ENCODE results near the gene FAM199X. TPM values are rescaled to one million over a fixed set of nuclear protein-coding genes. Genes with fewer than 3 reads are reported as not detected.

The FAM199X gene
- total RNA-seq, 1 experiment from 2014 or later, result 31.9 TPM

DNA sequence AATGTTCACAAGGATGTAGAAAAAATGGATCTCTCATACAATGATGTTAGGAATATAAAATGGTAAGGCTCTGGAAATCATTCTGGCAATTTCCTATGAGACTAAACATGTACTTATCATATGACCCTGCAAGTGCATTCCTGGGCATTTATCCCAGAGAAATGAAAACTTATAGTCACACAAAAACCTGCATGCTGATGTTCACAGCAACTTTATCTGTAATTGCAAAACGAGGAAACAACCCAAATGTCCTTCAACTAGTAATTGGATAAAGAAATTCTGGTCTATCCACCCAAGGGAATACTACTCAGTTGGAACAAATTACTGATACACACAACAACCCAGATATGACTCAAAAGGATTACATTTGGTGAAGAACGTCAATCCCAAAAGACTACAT, 39.4 kb upstream of the FAM199X start:
- Mint-ChIP-seq H3K4me3 (ENCODE audit: low read depth, unreplicated experiment) (no peak overlapping the region), H3K4me1 (ENCODE audit: low read depth, unreplicated experiment) (no peaks in the 10 kb centered on the region), H3K9me3 (ENCODE audit: low read depth, unreplicated experiment) (no peaks in the 10 kb centered on the region), H3K36me3 (ENCODE audit: insufficient read depth, unreplicated experiment) (no peaks in the 10 kb centered on the region), H3K27me3 (ENCODE audit: unreplicated experiment) (no peaks in the 10 kb centered on the region), H3K27ac (ENCODE audit: unreplicated experiment) (no peak overlapping the region)
- intact Hi-C loops (cut with micrococcal nuclease; ENCODE audit: unreplicated experiment), result no loop called here
- TF ChIP-seq, protein P1, sequence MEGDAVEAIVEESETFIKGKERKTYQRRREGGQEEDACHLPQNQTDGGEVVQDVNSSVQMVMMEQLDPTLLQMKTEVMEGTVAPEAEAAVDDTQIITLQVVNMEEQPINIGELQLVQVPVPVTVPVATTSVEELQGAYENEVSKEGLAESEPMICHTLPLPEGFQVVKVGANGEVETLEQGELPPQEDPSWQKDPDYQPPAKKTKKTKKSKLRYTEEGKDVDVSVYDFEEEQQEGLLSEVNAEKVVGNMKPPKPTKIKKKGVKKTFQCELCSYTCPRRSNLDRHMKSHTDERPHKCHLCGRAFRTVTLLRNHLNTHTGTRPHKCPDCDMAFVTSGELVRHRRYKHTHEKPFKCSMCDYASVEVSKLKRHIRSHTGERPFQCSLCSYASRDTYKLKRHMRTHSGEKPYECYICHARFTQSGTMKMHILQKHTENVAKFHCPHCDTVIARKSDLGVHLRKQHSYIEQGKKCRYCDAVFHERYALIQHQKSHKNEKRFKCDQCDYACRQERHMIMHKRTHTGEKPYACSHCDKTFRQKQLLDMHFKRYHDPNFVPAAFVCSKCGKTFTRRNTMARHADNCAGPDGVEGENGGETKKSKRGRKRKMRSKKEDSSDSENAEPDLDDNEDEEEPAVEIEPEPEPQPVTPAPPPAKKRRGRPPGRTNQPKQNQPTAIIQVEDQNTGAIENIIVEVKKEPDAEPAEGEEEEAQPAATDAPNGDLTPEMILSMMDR (IDR thresholded peaks at IDR 0.05; ENCODE audit: unreplicated experiment), result no peak
- CTCF ChIA-PET, result no interaction called here
- no TSS peak for BruUV-seq (replicated peaks)
- no peak for DNase-seq

DNA sequence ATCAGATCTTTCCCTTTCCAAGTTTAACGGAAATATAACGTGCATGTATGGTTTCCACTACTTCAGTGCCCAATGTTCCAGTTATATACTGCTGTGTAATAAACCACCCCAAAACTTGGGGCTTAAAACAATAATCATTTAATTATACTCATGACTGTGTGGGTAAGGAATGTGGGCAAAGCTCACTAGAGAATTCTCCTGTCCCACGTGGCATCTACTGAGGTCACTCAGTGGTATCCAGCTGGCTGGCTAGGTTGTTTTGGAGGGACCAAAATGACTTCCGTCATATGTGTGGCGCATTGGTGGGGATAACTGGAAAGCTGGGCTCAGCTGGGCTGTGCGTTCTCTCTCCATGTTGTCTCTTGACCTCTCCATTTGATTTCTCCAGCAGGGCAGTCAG, 35.4 kb upstream of the FAM199X start:
- Mint-ChIP-seq H3K9me3 (ENCODE audit: low read depth, unreplicated experiment) (no peaks in the 10 kb centered on the region), H3K4me3 (ENCODE audit: low read depth, unreplicated experiment) (no peak overlapping the region)

DNA sequence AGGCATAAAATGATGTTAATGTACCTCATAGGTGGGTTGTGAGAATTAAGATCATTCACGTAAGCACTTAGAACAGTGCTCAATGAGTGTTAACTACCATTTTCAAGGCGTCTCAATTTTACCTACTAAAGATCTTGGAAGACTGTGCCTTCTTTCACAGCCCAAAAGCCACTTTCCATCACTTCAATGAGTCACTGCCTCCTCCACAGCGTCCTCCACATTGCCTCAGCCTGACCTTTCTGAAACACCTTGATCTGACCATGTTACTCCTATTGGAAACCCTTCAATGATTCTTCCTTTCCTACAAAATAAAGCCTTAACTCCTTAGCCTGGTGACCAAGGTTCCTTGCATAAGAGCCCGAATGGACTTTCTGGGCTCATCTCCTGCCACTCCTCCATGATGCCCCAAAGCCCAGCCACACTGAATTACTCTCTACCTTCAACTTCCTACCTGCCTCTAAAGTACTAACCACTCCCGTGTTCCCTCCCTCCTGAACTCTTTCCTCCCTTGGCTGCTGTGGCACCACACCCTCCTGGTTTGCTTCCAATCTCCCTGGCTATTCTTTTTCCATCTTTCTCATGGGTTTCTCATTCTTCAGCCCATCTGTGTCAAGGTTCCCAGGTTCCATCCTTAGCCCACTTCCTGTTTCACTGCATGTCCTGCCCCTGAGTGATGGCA, 31.5 kb upstream of the FAM199X start:
- H3K9me3 Mint-ChIP-seq (ENCODE audit: low read depth, unreplicated experiment), result no peaks in the 10 kb centered on the region
- CTCF ChIA-PET, result no interaction called here
- intact Hi-C loops (cut with micrococcal nuclease; ENCODE audit: unreplicated experiment), result no loop called here
- no peak overlapping the region for H3K4me3 Mint-ChIP-seq (ENCODE audit: low read depth, unreplicated experiment)
- H3K36me3 Mint-ChIP-seq (ENCODE audit: insufficient read depth, unreplicated experiment), result no peaks in the 10 kb centered on the region
- BruUV-seq (replicated peaks), result no TSS peak
- no peak overlapping the region for H3K27ac Mint-ChIP-seq (ENCODE audit: unreplicated experiment)
- TF ChIP-seq, protein P1 (IDR thresholded peaks at IDR 0.05; ENCODE audit: unreplicated experiment), result no peak
- DNase-seq, result no peak
- H3K4me1 Mint-ChIP-seq (ENCODE audit: low read depth, unreplicated experiment), result peaks cover 11% of the 10 kb centered on the region
- no peaks in the 10 kb centered on the region for H3K27me3 Mint-ChIP-seq (ENCODE audit: unreplicated experiment)

More for the DNA sequence above, 35.4 kb upstream of the FAM199X start:
- Mint-ChIP-seq H3K4me1 (ENCODE audit: low read depth, unreplicated experiment) (peaks cover 10% of the 10 kb centered on the region), H3K27ac (ENCODE audit: unreplicated experiment) (no peak overlapping the region), H3K36me3 (ENCODE audit: insufficient read depth, unreplicated experiment) (no peaks in the 10 kb centered on the region), H3K27me3 (ENCODE audit: unreplicated experiment) (no peaks in the 10 kb centered on the region)
- intact Hi-C loops (cut with micrococcal nuclease; ENCODE audit: unreplicated experiment), result no loop called here
- TF ChIP-seq, protein P1 (IDR thresholded peaks at IDR 0.05; ENCODE audit: unreplicated experiment), result no peak
- DNase-seq, result no peak
- no TSS peak for BruUV-seq (replicated peaks)
- CTCF ChIA-PET, result no interaction called here

GRCh38 chrX:104135677-104136076, 30.6 kb upstream of the FAM199X start:
- H3K4me1 Mint-ChIP-seq (ENCODE audit: low read depth, unreplicated experiment), result peaks cover 11% of the 10 kb centered on the region
- H3K36me3 Mint-ChIP-seq (ENCODE audit: insufficient read depth, unreplicated experiment), result no peaks in the 10 kb centered on the region
- no peaks in the 10 kb centered on the region for H3K27me3 Mint-ChIP-seq (ENCODE audit: unreplicated experiment)
- TF ChIP-seq, protein P1 (IDR thresholded peaks at IDR 0.05; ENCODE audit: unreplicated experiment), result no peak
- CTCF ChIA-PET, result interaction anchor here (0.6 to 2.7 kb wide), 2 partner anchors 290 to 550 kb away, joined by 5 to 9 read pairs; partner anchors contain the start of gene TCEAL4
- no peak overlapping the region for H3K27ac Mint-ChIP-seq (ENCODE audit: unreplicated experiment)
- no peaks in the 10 kb centered on the region for H3K9me3 Mint-ChIP-seq (ENCODE audit: low read depth, unreplicated experiment)
- no peak for DNase-seq
- intact Hi-C loops (cut with micrococcal nuclease; ENCODE audit: unreplicated experiment), result loop anchor here (1.0 to 2.0 kb wide), 2 partner anchors 37 to 291 kb away; no protein-coding TSS in a partner anchor
- no peak overlapping the region for H3K4me3 Mint-ChIP-seq (ENCODE audit: low read depth, unreplicated experiment)
- BruUV-seq (replicated peaks), result no TSS peak
